GM12878 (cell line): ENCODE data around the gene FRMD3. TPM values are rescaled to one million over a fixed set of nuclear protein-coding genes. Genes with fewer than 3 reads are reported as not detected.

Experiments used
- ATAC-seq: fragments of 200-7000 bp; cut with Tn5 transposase; 3 replicates; pipeline ENCODE4 v1.9.1; 2020; ENCODE audit warnings: mild to moderate bottlenecking, moderate library complexity
- BruUV-seq: library from RNA; stranded (reverse); fragments of 400-500 nt; replicated peaks from 2 replicates; lab custom pipeline; 2021; lab: Mats Ljungman, UMichigan
- CTCF ChIA-PET: fragments of 300-600 bp; sonication (Branson Sonifier 250); formaldehyde crosslinking; extraction: SDS; loops from one replicate; lab custom pipeline; 2021; ENCODE audit warnings: inconsistent platforms; lab: Yijun Ruan, JAX
- POLR2A ChIA-PET: fragments of 350-600 bp; formaldehyde crosslinking; extraction: SDS; loops from one replicate; lab custom pipeline; 2021; ENCODE audit warnings: inconsistent platforms; lab: Charles Lee
- RAD21 ChIA-PET: fragments of 300-600 bp; sonication (Branson Sonifier 250); formaldehyde crosslinking; loops from one replicate; lab custom pipeline; 2023; ENCODE audit warnings: antibody characterized with exemption; ENCODE audit not compliant: unreplicated experiment; lab: Charles Lee
- SMC1A ChIA-PET: fragments of 300-600 bp; sonication (Branson Sonifier 250); formaldehyde crosslinking; loops from one replicate; lab custom pipeline; 2023; ENCODE audit not compliant: unreplicated experiment, uncharacterized antibody; lab: Charles Lee
- DNase-seq: peaks from one replicate; pipeline ENCODE4 v3.0.0-alpha.2; 2011; ENCODE audit warnings: low read depth, low spot score
- FAIRE-seq: peaks from 3 replicates; lab custom pipeline; 2011; peaks lifted over from hg19 to GRCh38; lab: Jason Lieb, UNC
- H2AFZ ChIP-seq: 2 replicates; pipeline ENCODE4 v1.6.0; 2011; ENCODE audit warnings: low read depth, low read length, control low read depth; ENCODE audit not compliant: control insufficient read depth
- H3K27ac ChIP-seq: 2 replicates; pipeline ENCODE4 v1.5.1; 2011; ENCODE audit warnings: control low read depth; ENCODE audit not compliant: control insufficient read depth, insufficient read depth
- H3K27me3 ChIP-seq, 2 experiments: replicated peaks in 1 of 2; 2 replicates each; pipeline versions ENCODE4 v1.6.0 to v1.6.1; 2011; ENCODE audit warnings: low read length in 1 of 2; ENCODE audit not compliant: control insufficient read depth in 2 of 2, insufficient read depth in 2 of 2
- H3K36me3 ChIP-seq, 2 experiments: 2 replicates each; pipeline ENCODE4 v1.5.1; 2011; ENCODE audit warnings: low read length in 1 of 2; ENCODE audit not compliant: control insufficient read depth in 2 of 2, insufficient read depth in 2 of 2
- H3K4me1 ChIP-seq: 2 replicates; pipeline ENCODE4 v1.6.1; 2011; ENCODE audit warnings: mild to moderate bottlenecking, low read length, moderate library complexity, mixed read lengths; ENCODE audit not compliant: control insufficient read depth, insufficient read depth
- H3K4me2 ChIP-seq: 2 replicates; pipeline ENCODE4 v1.6.0; 2011; ENCODE audit warnings: control low read depth; ENCODE audit not compliant: control insufficient read depth, insufficient read depth
- H3K4me3 ChIP-seq: fragments of 200-600 bp; sonication (generic); 2 replicates; pipeline ENCODE4 v1.5.1; 2016
- H3K79me2 ChIP-seq: 2 replicates; pipeline ENCODE4 v1.6.0; 2011; ENCODE audit warnings: low read length; ENCODE audit not compliant: control insufficient read depth, insufficient read depth
- H3K9ac ChIP-seq: 2 replicates; pipeline ENCODE4 v1.8.0; 2011; ENCODE audit warnings: low read length, control low read depth, mixed read lengths; ENCODE audit not compliant: control insufficient read depth, insufficient read depth
- H3K9me3 ChIP-seq: replicated peaks from 3 replicates; pipeline ENCODE4 v1.5.1; 2011; ENCODE audit warnings: mild to moderate bottlenecking, low read length; ENCODE audit not compliant: control insufficient read depth, insufficient read depth
- H4K20me1 ChIP-seq: 2 replicates; pipeline ENCODE4 v1.6.0; 2011; ENCODE audit not compliant: control insufficient read depth, insufficient read depth
- CREB1 ChIP-seq: IDR thresholded peaks from 2 replicates; pipeline ENCODE4 v1.6.1; 2012; ENCODE audit warnings: low read depth, mild to moderate bottlenecking, inconsistent platforms
- E2F4 ChIP-seq: IDR thresholded peaks from 2 replicates; pipeline ENCODE4 v1.6.1; 2012; ENCODE audit warnings: low read depth, low read length, improper control_type of control experiment
- E4F1 ChIP-seq: fragments of 450-650 bp; IDR thresholded peaks from 2 replicates; pipeline ENCODE4 v1.6.1; 2018; ENCODE audit warnings: borderline replicate concordance, mild to moderate bottlenecking; ENCODE audit not compliant: partially characterized antibody
- FOS ChIP-seq: IDR thresholded peaks from 3 replicates; pipeline ENCODE4 v1.6.1; 2011; ENCODE audit warnings: borderline replicate concordance; ENCODE audit not compliant: insufficient read length; ENCODE audit errors: extremely low read depth
- KAT2A ChIP-seq: conservative IDR thresholded peaks from 2 replicates; pipeline ENCODE4 v1.6.1; 2011; ENCODE audit warnings: low read depth, low read length; ENCODE audit not compliant: control insufficient read depth
- MYC ChIP-seq: IDR thresholded peaks from 2 replicates; pipeline ENCODE4 v1.6.1; 2011; ENCODE audit warnings: mild to moderate bottlenecking, low read length, moderate library complexity, inconsistent platforms; ENCODE audit not compliant: insufficient read depth, insufficient replicate concordance, insufficient read length, severe bottlenecking
- NFXL1 ChIP-seq: fragments of 450-650 bp; IDR thresholded peaks from 2 replicates; pipeline ENCODE4 v1.6.1; 2017; ENCODE audit warnings: antibody characterized with exemption, mild to moderate bottlenecking, borderline replicate concordance
- PAX5 ChIP-seq: IDR thresholded peaks from 2 replicates; pipeline ENCODE4 v1.6.1; 2011; ENCODE audit warnings: low read depth, low read length, borderline replicate concordance
- USF2 ChIP-seq: IDR thresholded peaks from 2 replicates; pipeline ENCODE4 v1.6.1; 2011; ENCODE audit warnings: low read depth, low read length, improper control_type of control experiment, borderline replicate concordance
- ZBED1 ChIP-seq: IDR thresholded peaks from 2 replicates; pipeline ENCODE4 v1.6.1; 2016; ENCODE audit warnings: borderline replicate concordance
- WGBS: methylation state at CpG from one replicate; pipeline ENCODE4 v1.1.6; 2016; ENCODE audit warnings: low lambda C conversion rate; ENCODE audit not compliant: insufficient replicate concordance, insufficient coverage; ENCODE audit errors: missing lambda C conversion rate; 5-methylcytosine and 5-hydroxymethylcytosine counted together
- in situ Hi-C: fragments of 300-500 bp; cut with MboI; formaldehyde crosslinking; loops from 9 replicates; pipeline ENCODE4 v1.14.3; 2018; ENCODE audit warnings: mixed read lengths
- intact Hi-C: fragments of 100-400 bp; cut with micrococcal nuclease; formaldehyde crosslinking; loops from one replicate; pipeline ENCODE4 v1.14.2; 2022; ENCODE audit not compliant: unreplicated experiment
- polyA plus RNA-seq, 11 experiments: library from polyadenylated mRNA; depleted of rRNA in 4 of 11; unstranded in 6 of 11; stranded (reverse) in 5 of 11; fragments of >200 nt; fragmentation: Nextera tagmentation in 4 of 11; fragmentation: Illumina TruSeq in 1 of 11; extraction: Ambion mirVana in 4 of 11; extraction: Trizol in 1 of 11; gene quantifications; 1 replicate in 1 of 11; 2 replicates in 10 of 11; pipeline versions ENCODE4 v1.2.1 to v1.2.3, GENCODE V29; 2011 to 2016; ENCODE audit warnings: inconsistent platforms in 2 of 11, missing spikeins in 2 of 11, low read depth in 1 of 11
- total RNA-seq, 4 experiments: library from RNA; depleted of rRNA in 3 of 4; stranded (reverse); fragments of >200 nt in 3 of 4; fragmentation: Illumina TruSeq in 1 of 4; extraction: Trizol in 1 of 4; gene quantifications; 2 replicates each; pipeline versions ENCODE4 v1.2.1 to v1.2.3, GENCODE V29; 2013 to 2021
- TF ChIP-seq, protein P1 (sequence below): fragments of 450-650 bp; formaldehyde crosslinking; IDR thresholded peaks from 2 replicates; pipeline ENCODE4 v1.4.0; 2022; ENCODE audit warnings: mild to moderate bottlenecking, moderate library complexity

The FRMD3 gene
- total and polyA plus RNA-seq, 10 of the 15 experiments (the other 5 are each of a cell fraction or from before 2014, with no cell fraction given): 0.04 to 0.68 (median 0.21) TPM; not detected in 1

DNA sequence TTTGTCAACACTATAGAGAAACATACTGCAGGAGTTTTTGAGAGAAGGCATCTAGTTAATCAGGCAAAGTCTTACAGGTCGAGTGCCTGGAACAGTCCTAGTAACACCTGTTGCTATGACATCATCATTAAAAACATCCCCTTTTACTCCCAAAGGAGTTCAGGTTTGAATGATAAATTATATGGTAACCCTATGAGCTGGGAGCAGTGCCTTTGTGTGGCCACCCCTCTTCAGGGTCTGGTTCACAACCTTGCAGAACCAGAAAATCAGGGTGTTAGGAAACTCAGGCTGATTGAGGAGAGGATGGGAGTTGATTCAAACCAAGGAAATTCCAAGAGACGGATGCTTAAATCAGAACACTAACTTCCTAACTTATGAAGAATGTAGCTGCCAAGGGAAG lies 296.1 kb downstream of the FRMD3 start (continued):
- TF ChIP-seq, protein P1, sequence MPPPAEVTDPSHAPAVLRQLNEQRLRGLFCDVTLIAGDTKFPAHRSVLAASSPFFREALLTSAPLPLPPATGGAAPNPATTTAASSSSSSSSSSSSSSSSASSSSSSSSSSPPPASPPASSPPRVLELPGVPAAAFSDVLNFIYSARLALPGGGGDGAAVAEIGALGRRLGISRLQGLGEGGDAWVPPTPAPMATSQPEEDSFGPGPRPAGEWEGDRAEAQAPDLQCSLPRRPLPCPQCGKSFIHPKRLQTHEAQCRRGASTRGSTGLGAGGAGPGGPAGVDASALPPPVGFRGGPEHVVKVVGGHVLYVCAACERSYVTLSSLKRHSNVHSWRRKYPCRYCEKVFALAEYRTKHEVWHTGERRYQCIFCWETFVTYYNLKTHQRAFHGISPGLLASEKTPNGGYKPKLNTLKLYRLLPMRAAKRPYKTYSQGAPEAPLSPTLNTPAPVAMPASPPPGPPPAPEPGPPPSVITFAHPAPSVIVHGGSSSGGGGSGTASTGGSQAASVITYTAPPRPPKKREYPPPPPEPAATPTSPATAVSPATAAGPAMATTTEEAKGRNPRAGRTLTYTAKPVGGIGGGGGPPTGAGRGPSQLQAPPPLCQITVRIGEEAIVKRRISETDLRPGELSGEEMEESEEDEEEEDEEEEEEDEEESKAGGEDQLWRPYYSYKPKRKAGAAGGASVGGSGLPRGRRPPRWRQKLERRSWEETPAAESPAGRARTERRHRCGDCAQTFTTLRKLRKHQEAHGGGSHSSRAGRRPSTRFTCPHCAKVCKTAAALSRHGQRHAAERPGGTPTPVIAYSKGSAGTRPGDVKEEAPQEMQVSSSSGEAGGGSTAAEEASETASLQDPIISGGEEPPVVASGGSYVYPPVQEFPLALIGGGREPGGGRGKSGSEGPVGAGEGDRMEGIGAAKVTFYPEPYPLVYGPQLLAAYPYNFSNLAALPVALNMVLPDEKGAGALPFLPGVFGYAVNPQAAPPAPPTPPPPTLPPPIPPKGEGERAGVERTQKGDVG (CRISPR knock-in tag): no peak
- no peak for TF ChIP-seq E2F4
- no peak for TF ChIP-seq USF2
- no peak for TF ChIP-seq CREB1
- TF ChIP-seq PAX5: no peak

DNA sequence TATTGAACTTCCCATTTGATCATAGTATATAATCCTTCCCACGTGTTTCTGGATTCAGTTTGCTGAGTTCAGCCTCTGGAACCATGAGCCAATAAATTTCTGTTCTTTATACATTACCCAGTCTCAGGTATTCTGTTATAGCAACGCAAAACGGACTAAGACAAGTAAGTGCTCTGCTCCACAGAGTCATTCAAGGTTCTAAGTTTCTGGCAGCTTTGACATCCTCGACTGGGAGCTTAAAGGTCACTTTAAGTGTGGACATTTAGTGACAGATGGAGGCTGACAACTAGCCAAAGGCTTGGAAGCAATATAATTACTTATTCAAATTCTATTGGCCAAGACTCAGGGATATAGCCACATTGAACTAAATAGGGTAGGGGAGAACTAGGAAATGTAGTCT lies 297.5 kb downstream of the FRMD3 start:
- in situ Hi-C loops (no loop called here), intact Hi-C loops (no loop called here)
- Histone ChIP-seq H3K4me2 (no peak overlapping the region), H3K9ac (no peak overlapping the region), H3K27me3 (no peaks in the 10 kb centered on the region), H3K27ac (no peak overlapping the region), H3K4me1 (no peaks in the 10 kb centered on the region), H2AFZ (no peak overlapping the region), H3K36me3 (no peaks in the 10 kb centered on the region), H3K9me3 (no peaks in the 10 kb centered on the region), H3K79me2 (no peaks in the 10 kb centered on the region), H4K20me1 (no peaks in the 10 kb centered on the region), H3K4me3 (no peak overlapping the region)
- FAIRE-seq (no peak), DNase-seq (no peak), ATAC-seq (no peak)
- TF ChIP-seq E4F1 (no peak), NFXL1 (no peak), E2F4 (no peak), ZBED1 (no peak), MYC (no peak), KAT2A (no peak), FOS (no peak)
- 22% methylated on average over 4 of the region's 4 CpGs for WGBS
- POLR2A ChIA-PET: no interaction called here
- BruUV-seq: no TSS peak
- RAD21 ChIA-PET: no interaction called here
- CTCF ChIA-PET: no interaction called here
- SMC1A ChIA-PET: no interaction called here
